ENCODE data around the gene CASR.
"Not testable (repeated sequence)": the region's sequence is repeated elsewhere in the genome, so short reads cannot be mapped to it uniquely, and the experiment has no call there.

CASR gene

GRCh38 chr3:122186372-122186771 is 2.9 kb downstream of the CASR start:
- no peaks in the 10 kb centered on the region for H3K36me3 ChIP-seq (ENCODE audit: control insufficient read depth, insufficient read depth, low read length)
- H3K9ac ChIP-seq (ENCODE audit: low read depth, low read length), result no peak overlapping the region
- H3K4me3 ChIP-seq (ENCODE audit: low read depth, low read length), result no peak overlapping the region
- no peaks in the 10 kb centered on the region for H3K4me1 ChIP-seq (ENCODE audit: control insufficient read depth, insufficient read depth, low read length)
- H3K9me3 ChIP-seq (ENCODE audit: control insufficient read depth, insufficient read depth, low read length), result no peaks in the 10 kb centered on the region
- H3K27me3 ChIP-seq (ENCODE audit: control insufficient read depth, insufficient read depth, low read length), result peaks cover 53% of the 10 kb centered on the region

- Histone ChIP-seq H3K4me3 (ENCODE audit: low read depth, low read length) (no peak overlapping the region), H3K9ac (ENCODE audit: low read depth, low read length) (no peak overlapping the region), H3K9me3 (ENCODE audit: control insufficient read depth, insufficient read depth, low read length) (no peaks in the 10 kb centered on the region), H3K4me1 (ENCODE audit: control insufficient read depth, insufficient read depth, low read length) (no peaks in the 10 kb centered on the region), H3K36me3 (ENCODE audit: control insufficient read depth, insufficient read depth, low read length) (no peaks in the 10 kb centered on the region), H3K27me3 (ENCODE audit: control insufficient read depth, insufficient read depth, low read length) (peaks cover 30% of the 10 kb centered on the region)
These were observed 5.3 kb downstream of the CASR start for GRCh38 chr3:122188737-122189136.

- Histone ChIP-seq H3K9ac (ENCODE audit: low read depth, low read length) (no peak overlapping the region), H3K36me3 (ENCODE audit: control insufficient read depth, insufficient read depth, low read length) (no peaks in the 10 kb centered on the region), H3K4me3 (ENCODE audit: low read depth, low read length) (no peak overlapping the region), H3K9me3 (ENCODE audit: control insufficient read depth, insufficient read depth, low read length) (no peaks in the 10 kb centered on the region), H3K4me1 (ENCODE audit: control insufficient read depth, insufficient read depth, low read length) (no peaks in the 10 kb centered on the region), H3K27me3 (ENCODE audit: control insufficient read depth, insufficient read depth, low read length) (peaks cover 26% of the 10 kb centered on the region)
These were observed 5.9 kb downstream of the CASR start for GRCh38 chr3:122189357-122189756.

GRCh38 chr3:122190525-122190924 is 7.1 kb downstream of the CASR start:
- Histone ChIP-seq H3K27me3 (ENCODE audit: control insufficient read depth, insufficient read depth, low read length) (peaks cover 15% of the 10 kb centered on the region), H3K9ac (ENCODE audit: low read depth, low read length) (no peak overlapping the region), H3K9me3 (ENCODE audit: control insufficient read depth, insufficient read depth, low read length) (no peaks in the 10 kb centered on the region), H3K36me3 (ENCODE audit: control insufficient read depth, insufficient read depth, low read length) (no peaks in the 10 kb centered on the region), H3K4me1 (ENCODE audit: control insufficient read depth, insufficient read depth, low read length) (no peaks in the 10 kb centered on the region), H3K4me3 (ENCODE audit: low read depth, low read length) (no peak overlapping the region)

GRCh38 chr3:122198966-122199365 is 15.5 kb downstream of the CASR start:
- H3K9ac ChIP-seq (ENCODE audit: low read depth, low read length), result no peak overlapping the region
- H3K4me1 ChIP-seq (ENCODE audit: control insufficient read depth, insufficient read depth, low read length), result no peaks in the 10 kb centered on the region
- H3K9me3 ChIP-seq (ENCODE audit: control insufficient read depth, insufficient read depth, low read length), result no peaks in the 10 kb centered on the region
- H3K4me3 ChIP-seq (ENCODE audit: low read depth, low read length), result no peak overlapping the region
- H3K27me3 ChIP-seq (ENCODE audit: control insufficient read depth, insufficient read depth, low read length), result no peaks in the 10 kb centered on the region
- H3K36me3 ChIP-seq (ENCODE audit: control insufficient read depth, insufficient read depth, low read length), result no peaks in the 10 kb centered on the region

- Histone ChIP-seq H3K9ac (ENCODE audit: low read depth, low read length) (no peak overlapping the region), H3K4me3 (ENCODE audit: low read depth, low read length) (no peak overlapping the region), H3K4me1 (ENCODE audit: control insufficient read depth, insufficient read depth, low read length) (no peaks in the 10 kb centered on the region), H3K9me3 (ENCODE audit: control insufficient read depth, insufficient read depth, low read length) (no peaks in the 10 kb centered on the region), H3K27me3 (ENCODE audit: control insufficient read depth, insufficient read depth, low read length) (no peaks in the 10 kb centered on the region), H3K36me3 (ENCODE audit: control insufficient read depth, insufficient read depth, low read length) (no peaks in the 10 kb centered on the region)
These were observed 16.1 kb downstream of the CASR start for GRCh38 chr3:122199552-122199951.

GRCh38 chr3:122200661-122201060 is 17.2 kb downstream of the CASR start:
- Histone ChIP-seq H3K4me1 (ENCODE audit: control insufficient read depth, insufficient read depth, low read length) (no peaks in the 10 kb centered on the region), H3K9me3 (ENCODE audit: control insufficient read depth, insufficient read depth, low read length) (no peaks in the 10 kb centered on the region), H3K4me3 (ENCODE audit: low read depth, low read length) (no peak overlapping the region), H3K9ac (ENCODE audit: low read depth, low read length) (no peak overlapping the region), H3K36me3 (ENCODE audit: control insufficient read depth, insufficient read depth, low read length) (no peaks in the 10 kb centered on the region), H3K27me3 (ENCODE audit: control insufficient read depth, insufficient read depth, low read length) (no peaks in the 10 kb centered on the region)

- not testable (repeated sequence) for H3K4me3 ChIP-seq (ENCODE audit: low read depth, low read length); H3K9ac ChIP-seq (ENCODE audit: low read depth, low read length); H3K36me3 ChIP-seq (ENCODE audit: control insufficient read depth, insufficient read depth, low read length); H3K27me3 ChIP-seq (ENCODE audit: control insufficient read depth, insufficient read depth, low read length); H3K4me1 ChIP-seq (ENCODE audit: control insufficient read depth, insufficient read depth, low read length); H3K9me3 ChIP-seq (ENCODE audit: control insufficient read depth, insufficient read depth, low read length)
These were observed 18.0 kb downstream of the CASR start for GRCh38 chr3:122201476-122201875.

- Histone ChIP-seq H3K9ac (ENCODE audit: low read depth, low read length) (no peak overlapping the region), H3K9me3 (ENCODE audit: control insufficient read depth, insufficient read depth, low read length) (no peaks in the 10 kb centered on the region), H3K36me3 (ENCODE audit: control insufficient read depth, insufficient read depth, low read length) (no peaks in the 10 kb centered on the region), H3K4me3 (ENCODE audit: low read depth, low read length) (no peak overlapping the region), H3K27me3 (ENCODE audit: control insufficient read depth, insufficient read depth, low read length) (no peaks in the 10 kb centered on the region), H3K4me1 (ENCODE audit: control insufficient read depth, insufficient read depth, low read length) (no peaks in the 10 kb centered on the region)
These were observed 25.1 kb downstream of the CASR start for GRCh38 chr3:122208579-122208978.

GRCh38 chr3:122213650-122214049 is 30.2 kb downstream of the CASR start:
- H3K9me3 ChIP-seq (ENCODE audit: control insufficient read depth, insufficient read depth, low read length), result no peaks in the 10 kb centered on the region
- no peaks in the 10 kb centered on the region for H3K27me3 ChIP-seq (ENCODE audit: control insufficient read depth, insufficient read depth, low read length)
- H3K36me3 ChIP-seq (ENCODE audit: control insufficient read depth, insufficient read depth, low read length), result no peaks in the 10 kb centered on the region
- no peaks in the 10 kb centered on the region for H3K4me1 ChIP-seq (ENCODE audit: control insufficient read depth, insufficient read depth, low read length)
- H3K9ac ChIP-seq (ENCODE audit: low read depth, low read length), result no peak overlapping the region
- H3K4me3 ChIP-seq (ENCODE audit: low read depth, low read length), result no peak overlapping the region

GRCh38 chr3:122214711-122215110 is 31.2 kb downstream of the CASR start:
- Histone ChIP-seq H3K9me3 (ENCODE audit: control insufficient read depth, insufficient read depth, low read length) (no peaks in the 10 kb centered on the region), H3K36me3 (ENCODE audit: control insufficient read depth, insufficient read depth, low read length) (no peaks in the 10 kb centered on the region), H3K27me3 (ENCODE audit: control insufficient read depth, insufficient read depth, low read length) (no peaks in the 10 kb centered on the region), H3K4me3 (ENCODE audit: low read depth, low read length) (no peak overlapping the region), H3K4me1 (ENCODE audit: control insufficient read depth, insufficient read depth, low read length) (no peaks in the 10 kb centered on the region), H3K9ac (ENCODE audit: low read depth, low read length) (no peak overlapping the region)

- Histone ChIP-seq H3K4me3 (ENCODE audit: low read depth, low read length) (no peak overlapping the region), H3K9ac (ENCODE audit: low read depth, low read length) (no peak overlapping the region), H3K9me3 (ENCODE audit: control insufficient read depth, insufficient read depth, low read length) (no peaks in the 10 kb centered on the region), H3K4me1 (ENCODE audit: control insufficient read depth, insufficient read depth, low read length) (no peaks in the 10 kb centered on the region), H3K27me3 (ENCODE audit: control insufficient read depth, insufficient read depth, low read length) (no peaks in the 10 kb centered on the region), H3K36me3 (ENCODE audit: control insufficient read depth, insufficient read depth, low read length) (no peaks in the 10 kb centered on the region)
These were observed 32.3 kb downstream of the CASR start for GRCh38 chr3:122215592-122216298.
